Medulla oblongata (tissue), 1 donor: ENCODE data around the gene TPRG1L.

Experiments
- DNase-seq: peaks from one replicate; pipeline ENCODE4 v3.0.0-alpha.2; 2015; ENCODE audit errors: extremely low spot score

TPRG1L gene

GRCh38 chr1:3628445-3628844, 3.6 kb downstream of the TPRG1L start:
- no peak for DNase-seq

GRCh38 chr1:3629561-3630160, 4.8 kb downstream of the TPRG1L start:
- DNase-seq, result no peak

- DNase-seq, result no peak
Measured at GRCh38 chr1:3630161-3630611, 5.4 kb downstream of the TPRG1L start.

GRCh38 chr1:3630914-3631313, 6.1 kb downstream of the TPRG1L start:
- no peak for DNase-seq

- DNase-seq, result no peak
Measured at GRCh38 chr1:3631320-3632260, 6.8 kb downstream of the TPRG1L start.

GRCh38 chr1:3632298-3632697, 7.5 kb downstream of the TPRG1L start:
- DNase-seq, result no peak

- no peak for DNase-seq
Measured at GRCh38 chr1:3632716-3633343, 8.0 kb downstream of the TPRG1L start.

GRCh38 chr1:3633344-3634058, 8.7 kb downstream of the TPRG1L start:
- DNase-seq, result no peak

GRCh38 chr1:3634059-3634800, 9.4 kb downstream of the TPRG1L start:
- no peak for DNase-seq

GRCh38 chr1:3636080-3636479, 11.3 kb downstream of the TPRG1L start:
- no peak for DNase-seq

- DNase-seq, result no peak
Measured at GRCh38 chr1:3636531-3636930, 11.7 kb downstream of the TPRG1L start.

- no peak for DNase-seq
Measured at GRCh38 chr1:3638027-3638426, 13.2 kb downstream of the TPRG1L start.

- no peak for DNase-seq
Measured at GRCh38 chr1:3638676-3639075, 13.9 kb downstream of the TPRG1L start.

GRCh38 chr1:3639397-3639911, 14.6 kb downstream of the TPRG1L start:
- no peak for DNase-seq

GRCh38 chr1:3640121-3640837, 15.5 kb downstream of the TPRG1L start:
- no peak for DNase-seq

GRCh38 chr1:3641046-3641760, 16.4 kb downstream of the TPRG1L start:
- DNase-seq, result no peak

GRCh38 chr1:3641816-3642215, 17.0 kb downstream of the TPRG1L start:
- DNase-seq, result no peak

GRCh38 chr1:3642919-3643675, 18.3 kb downstream of the TPRG1L start:
- DNase-seq, result no peak

GRCh38 chr1:3644273-3644672, 19.5 kb downstream of the TPRG1L start:
- DNase-seq, result no peak
